DND-41 (cell line): Measurements from ENCODE around the gene IL17RD.

Experiments used
- ATAC-seq: fragments of 200-7000 bp; cut with Tn5 transposase; 3 replicates; pipeline ENCODE4 v1.9.1; 2021; ENCODE audit warnings: low read depth; ENCODE audit not compliant: insufficient read depth
- DNase-seq: peaks from one replicate; pipeline ENCODE4 v3.0.0-alpha.2; 2020
- H2AFZ ChIP-seq: 2 replicates; pipeline ENCODE4 v1.6.0; 2012; ENCODE audit warnings: low read depth, low read length
- H3K27ac ChIP-seq: 2 replicates; pipeline ENCODE4 v1.5.1; 2012; ENCODE audit warnings: low read length, inconsistent platforms
- H3K27me3 ChIP-seq: fragments of 200-600 bp; sonication (generic); 2 replicates; pipeline ENCODE4 v1.6.0; 2012; ENCODE audit warnings: low read length, mild to moderate bottlenecking, inconsistent platforms; ENCODE audit not compliant: insufficient read depth, poor library complexity
- H3K36me3 ChIP-seq: 2 replicates; pipeline ENCODE4 v1.5.1; 2012; ENCODE audit warnings: low read length, inconsistent platforms; ENCODE audit not compliant: insufficient read depth
- H3K4me1 ChIP-seq: 2 replicates; pipeline ENCODE4 v1.5.1; 2012; ENCODE audit warnings: mild to moderate bottlenecking, low read length; ENCODE audit not compliant: insufficient read depth
- H3K4me2 ChIP-seq: 2 replicates; pipeline ENCODE4 v1.6.0; 2012; ENCODE audit warnings: mild to moderate bottlenecking, moderate library complexity, low read length, inconsistent platforms; ENCODE audit not compliant: insufficient read depth
- H3K4me3 ChIP-seq, 2 experiments: fragments of 200-600 bp in 1 of 2; shearing (Covaris generic) in 1 of 2; 2 replicates each; pipeline ENCODE4 v1.5.1; 2012 to 2016; ENCODE audit warnings: inconsistent platforms in 2 of 2, low read length in 2 of 2, mild to moderate bottlenecking in 2 of 2, low read depth in 1 of 2, moderate library complexity in 1 of 2
- H3K79me2 ChIP-seq: 2 replicates; pipeline ENCODE4 v1.6.0; 2012; ENCODE audit warnings: low read length, inconsistent platforms; ENCODE audit not compliant: insufficient read depth
- H3K9ac ChIP-seq: 2 replicates; pipeline ENCODE4 v1.6.0; 2012; ENCODE audit warnings: low read depth, mild to moderate bottlenecking, inconsistent platforms, low read length, moderate library complexity
- H3K9me3 ChIP-seq: 2 replicates; pipeline ENCODE4 v1.5.1; 2012; ENCODE audit warnings: low read length, moderate library complexity, mild to moderate bottlenecking, inconsistent platforms; ENCODE audit not compliant: insufficient read depth, severe bottlenecking
- H4K20me1 ChIP-seq: 2 replicates; pipeline ENCODE4 v1.6.0; 2012; ENCODE audit warnings: low read length; ENCODE audit not compliant: insufficient read depth
- CTCF ChIP-seq: IDR thresholded peaks from 2 replicates; pipeline ENCODE4 v1.5.1; 2012; ENCODE audit warnings: borderline replicate concordance, low read length, moderate library complexity, mild to moderate bottlenecking; ENCODE audit not compliant: poor library complexity, severe bottlenecking; ENCODE audit errors: extremely low read depth
- EZH2 ChIP-seq: IDR thresholded peaks from 3 replicates; pipeline ENCODE4 v1.6.1; 2012; ENCODE audit warnings: borderline replicate concordance, low read depth, mild to moderate bottlenecking, moderate library complexity, low read length, inconsistent platforms; ENCODE audit not compliant: severe bottlenecking

IL17RD gene

GRCh38 chr3:57095363-57095762, 69.8 kb downstream of the IL17RD start:
- TF ChIP-seq EZH2 (no peak), CTCF (no peak)
- H3K9ac ChIP-seq, result no peak overlapping the region
- H3K9me3 ChIP-seq, result no peaks in the 10 kb centered on the region
- H3K4me2 ChIP-seq, result no peak overlapping the region
- ATAC-seq (no peak), DNase-seq (no peak)
- H2AFZ ChIP-seq, result no peak overlapping the region
- no peaks in the 10 kb centered on the region for H3K79me2 ChIP-seq
- H3K4me1 ChIP-seq, result peaks cover 4% of the 10 kb centered on the region; the same call in 1 of the 2 replicates
- no peak overlapping the region for H3K27ac ChIP-seq
- no peak overlapping the region for H3K4me3 ChIP-seq
- no peaks in the 10 kb centered on the region for H4K20me1 ChIP-seq
- H3K36me3 ChIP-seq, result no peaks in the 10 kb centered on the region
- peaks cover 22% of the 10 kb centered on the region for H3K27me3 ChIP-seq

GRCh38 chr3:57094575-57094974, 70.6 kb downstream of the IL17RD start:
- TF ChIP-seq CTCF (no peak), EZH2 (no peak)
- no peaks in the 10 kb centered on the region for H3K4me1 ChIP-seq
- no peaks in the 10 kb centered on the region for H3K9me3 ChIP-seq
- DNase-seq, result no peak
- no peaks in the 10 kb centered on the region for H4K20me1 ChIP-seq
- no peak for ATAC-seq
- H3K4me3 ChIP-seq, result no peak overlapping the region
- no peaks in the 10 kb centered on the region for H3K79me2 ChIP-seq
- peaks cover 22% of the 10 kb centered on the region for H3K27me3 ChIP-seq
- no peak overlapping the region for H3K4me2 ChIP-seq
- H3K9ac ChIP-seq, result no peak overlapping the region
- H3K27ac ChIP-seq, result no peak overlapping the region
- H3K36me3 ChIP-seq, result no peaks in the 10 kb centered on the region
- H2AFZ ChIP-seq, result no peak overlapping the region

- Histone ChIP-seq H3K27ac (no peak overlapping the region), H3K27me3 (peaks cover 22% of the 10 kb centered on the region), H3K79me2 (no peaks in the 10 kb centered on the region), H3K4me1 (no peaks in the 10 kb centered on the region), H3K9me3 (no peaks in the 10 kb centered on the region), H3K36me3 (no peaks in the 10 kb centered on the region), H4K20me1 (no peaks in the 10 kb centered on the region), H3K9ac (no peak overlapping the region), H3K4me2 (no peak overlapping the region), H3K4me3 (no peak overlapping the region), H2AFZ (no peak overlapping the region)
- no peak for DNase-seq
- ATAC-seq, result no peak
- no peak for TF ChIP-seq EZH2
- no peak for TF ChIP-seq CTCF
Observed at GRCh38 chr3:57093971-57094535, 71.1 kb downstream of the IL17RD start.
